HG03066 (cell line): ENCODE results near the gene NTMT1.

Source experiments
- ATAC-seq: cut with Tn5 transposase; IDR thresholded peaks from one replicate; pipeline ENCODE4 v1.9.1; 2021; ENCODE audit warnings: low read depth; ENCODE audit not compliant: unreplicated experiment

Gene NTMT1

DNA sequence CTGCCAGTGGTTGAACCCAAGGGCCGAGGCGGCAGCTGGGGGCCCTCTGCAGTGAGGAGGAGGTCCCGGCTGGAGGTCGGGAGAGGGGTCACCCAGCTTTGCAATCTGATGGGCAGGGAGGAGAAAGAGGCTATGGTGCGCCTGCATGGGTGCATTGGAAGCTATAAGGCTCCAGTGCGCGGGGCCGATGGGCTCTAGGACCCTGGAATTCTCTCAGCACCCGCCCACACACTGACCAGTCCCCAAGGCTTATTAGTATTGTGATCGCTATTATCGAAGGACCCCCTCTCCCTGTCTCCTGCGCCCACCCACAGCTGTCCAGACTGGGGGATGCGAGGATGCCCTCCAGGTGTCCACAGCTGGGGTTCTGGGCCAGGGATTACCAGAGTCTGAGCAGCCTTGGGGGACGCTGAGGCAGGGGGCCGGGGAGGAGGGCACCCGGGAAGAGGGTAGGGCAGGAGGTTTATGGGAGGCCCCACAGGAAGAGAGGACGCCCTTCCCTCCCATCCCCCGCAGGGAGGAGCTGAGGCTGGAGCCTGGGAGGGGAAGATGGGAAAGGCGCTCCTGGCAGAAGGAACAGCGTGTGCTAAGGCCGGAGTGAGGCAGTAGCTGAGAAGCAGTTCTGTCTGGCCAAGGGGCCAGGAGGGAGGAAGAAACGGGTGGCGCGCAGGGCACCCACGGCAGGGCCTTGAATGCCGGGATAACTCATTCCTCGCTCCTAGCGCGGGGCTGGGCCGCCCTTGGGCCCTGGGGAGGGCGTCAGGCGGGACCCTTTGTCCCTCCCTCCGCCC lies 29.2 kb upstream of the NTMT1 start:
- ATAC-seq = no peak

DNA sequence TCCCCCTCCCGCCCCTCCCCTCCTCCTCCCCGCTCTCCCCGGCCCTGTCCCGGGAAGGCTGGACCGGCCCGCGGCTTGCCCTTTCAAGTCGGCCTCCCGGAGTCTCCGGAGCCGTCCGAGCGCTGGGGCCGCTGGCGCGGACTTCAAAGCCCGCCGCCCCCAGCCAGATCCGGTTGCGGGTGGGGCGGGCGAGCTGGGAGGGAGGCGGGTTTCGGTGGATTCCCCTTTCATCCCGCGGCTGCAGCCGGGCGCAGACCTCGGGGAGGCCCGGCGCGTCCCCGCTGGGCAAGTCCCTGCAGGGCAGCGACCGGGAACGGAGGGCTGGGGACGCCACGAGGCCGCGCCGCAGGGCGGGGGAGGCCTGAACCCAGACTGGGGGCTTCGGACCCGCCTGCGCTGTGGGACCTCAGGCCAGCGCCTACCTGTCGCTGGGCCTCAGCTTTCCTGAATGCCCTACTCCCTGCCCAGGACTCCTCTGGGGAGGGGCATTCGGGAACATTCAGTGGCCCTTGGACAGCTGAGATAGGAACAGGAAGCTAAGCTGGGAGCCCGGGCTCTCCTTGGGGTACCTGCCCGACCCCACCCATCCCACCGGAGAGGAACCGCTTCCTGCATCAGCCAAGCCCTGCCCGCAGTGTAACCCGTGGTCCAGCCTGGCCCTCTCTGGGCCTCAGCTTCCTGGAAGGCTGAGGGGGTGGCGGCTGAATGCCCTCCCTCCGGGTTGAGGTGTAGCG lies 28.4 kb upstream of the NTMT1 start:
- ATAC-seq = no peak

DNA sequence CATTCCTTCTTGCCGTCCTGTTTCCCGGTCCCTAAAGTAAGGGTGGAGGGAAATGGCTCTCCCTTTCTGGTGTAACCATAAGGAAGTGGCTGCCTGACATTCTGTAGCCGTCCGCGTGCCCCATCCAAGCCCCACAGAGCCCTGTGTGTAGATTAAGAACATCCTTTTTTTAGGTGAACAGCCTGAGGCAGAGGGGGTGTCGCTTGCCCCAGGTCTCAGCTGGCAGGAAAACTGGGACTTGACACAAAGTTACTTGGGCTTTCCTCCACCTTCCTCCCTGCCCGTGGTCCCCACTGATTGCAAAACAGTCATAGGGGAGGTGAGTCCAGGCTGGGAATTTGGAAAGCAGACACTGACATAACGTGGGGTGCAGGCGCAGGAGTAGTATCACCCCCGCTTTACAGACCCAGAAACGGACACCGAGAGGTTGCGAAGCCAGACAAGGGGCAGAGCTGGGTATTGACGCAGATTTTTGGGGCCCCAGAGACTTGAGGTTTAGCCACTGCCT lies 27.8 kb upstream of the NTMT1 start:
- ATAC-seq = no peak

DNA sequence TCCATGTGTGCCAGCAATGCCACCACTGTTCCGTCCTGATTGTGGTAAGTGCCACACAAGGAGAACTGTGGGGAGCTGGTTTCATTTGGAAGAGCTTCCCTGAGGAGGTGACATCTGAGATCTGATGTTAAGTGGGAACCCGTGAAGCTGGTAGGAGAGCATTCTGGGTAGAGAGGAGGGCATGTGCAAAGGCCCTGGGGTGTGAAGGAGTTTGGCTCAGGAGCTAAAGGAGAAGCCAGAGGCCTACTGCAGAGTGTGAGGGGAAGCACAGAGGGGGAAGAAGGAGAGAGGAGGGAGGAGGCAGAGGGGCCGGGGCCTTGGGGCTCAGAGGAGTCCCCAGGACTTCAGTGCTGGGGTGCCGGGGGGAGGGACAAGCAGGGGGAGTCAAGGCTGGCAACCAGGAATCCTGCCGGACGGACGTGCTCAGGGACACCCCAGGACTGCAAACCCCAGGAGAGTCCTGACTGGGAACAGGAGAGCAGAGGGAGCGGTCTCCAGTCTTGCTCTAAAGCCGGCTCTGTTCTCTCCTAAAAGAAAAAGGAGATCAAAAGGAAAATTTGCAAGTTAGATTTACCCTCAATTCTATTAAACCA lies 24.8 kb upstream of the NTMT1 start:
- no peak for ATAC-seq

DNA sequence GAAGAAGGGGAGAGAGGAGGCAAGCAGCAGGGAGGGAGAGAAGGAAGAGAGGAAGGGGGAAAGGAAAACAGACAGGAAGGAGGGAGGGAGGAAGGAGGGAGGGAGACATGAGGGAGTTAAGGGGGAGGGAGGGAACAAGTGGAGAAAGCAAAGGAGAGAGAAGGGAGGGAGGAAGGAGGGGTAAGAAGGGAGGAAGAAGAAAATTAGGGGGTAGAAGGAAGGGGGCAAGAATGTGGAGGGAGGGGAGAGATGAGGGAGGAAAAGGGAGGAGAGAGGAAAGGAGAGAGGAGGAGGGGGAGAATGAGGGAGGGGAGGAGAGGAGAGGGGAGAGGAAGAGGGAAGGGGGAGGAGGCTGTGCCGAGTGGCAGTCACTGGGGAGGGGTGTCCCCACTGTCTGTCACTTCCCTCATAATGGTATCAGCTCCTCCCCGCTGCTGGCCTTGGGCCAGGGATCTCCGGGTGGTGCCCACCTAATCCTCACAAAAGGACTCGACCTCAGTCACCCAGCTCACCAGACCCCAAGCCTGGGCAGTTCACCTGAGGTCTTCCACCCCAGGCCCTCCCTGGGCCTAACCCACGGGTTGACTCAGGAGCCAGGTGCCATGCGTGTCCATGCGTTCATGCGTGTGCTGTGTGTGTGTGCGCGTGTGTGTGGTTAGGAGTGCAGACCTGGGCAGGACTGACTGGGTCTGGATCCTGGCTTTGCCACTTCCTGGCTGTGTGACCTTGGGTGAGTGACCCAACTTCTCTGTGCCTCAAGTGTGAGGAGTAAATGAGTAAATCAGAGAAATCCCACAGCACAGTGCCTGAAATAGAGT lies 23.2 kb upstream of the NTMT1 start:
- ATAC-seq = no peak

DNA sequence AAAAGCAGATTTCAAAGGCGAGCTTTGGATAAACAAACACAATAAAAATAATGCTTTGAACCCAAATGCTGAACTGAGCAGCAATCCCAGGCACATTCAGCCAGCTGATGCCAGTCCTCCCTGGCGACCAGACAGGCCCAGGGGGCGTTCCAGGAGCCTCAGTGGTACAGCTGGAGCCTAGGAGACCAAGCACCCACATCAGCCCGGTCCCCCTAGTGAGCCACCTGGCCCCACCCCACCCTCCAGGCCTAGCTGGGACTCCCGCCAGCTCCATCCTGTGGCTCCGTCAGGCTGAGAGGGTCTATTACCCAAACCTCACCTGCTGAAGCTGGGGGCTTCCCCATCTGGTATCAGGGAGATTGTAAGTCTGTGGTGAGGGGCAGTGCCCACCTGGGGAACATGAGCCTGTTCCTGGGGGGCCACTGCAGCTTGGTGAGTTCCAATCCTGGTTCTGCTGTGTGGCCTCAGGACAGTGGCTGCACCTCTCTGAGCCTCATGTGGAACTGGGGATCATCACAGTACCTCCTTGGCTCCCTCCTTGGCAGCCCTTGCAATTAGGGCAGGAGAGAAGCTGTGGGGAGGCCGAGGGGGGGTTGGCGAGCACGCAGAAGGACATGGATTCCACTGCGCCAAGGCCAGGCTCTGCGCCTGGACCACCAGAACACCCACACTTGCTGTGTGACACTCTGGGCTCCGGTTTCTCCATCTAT lies 21.8 kb upstream of the NTMT1 start:
- ATAC-seq = no peak

DNA sequence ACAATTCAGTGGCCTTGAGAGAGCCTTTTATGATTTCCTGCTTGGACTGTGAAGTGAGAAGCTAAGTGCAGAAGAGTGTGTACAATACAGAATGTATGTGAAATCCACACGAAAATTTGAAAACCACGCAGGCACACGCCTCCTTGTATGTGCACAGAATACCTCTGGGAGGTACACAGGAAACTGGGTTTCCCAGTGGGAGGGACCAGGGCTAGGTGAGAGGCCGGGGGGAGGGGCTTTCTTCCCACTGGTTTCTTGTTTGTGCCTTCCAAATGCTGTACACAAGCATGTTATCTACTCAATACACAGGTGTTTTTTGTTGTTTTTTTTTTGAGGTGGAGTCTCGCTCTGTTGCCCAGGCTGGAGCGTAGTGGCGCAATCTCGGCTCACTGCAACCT lies 21.2 kb upstream of the NTMT1 start:
- no peak for ATAC-seq

DNA sequence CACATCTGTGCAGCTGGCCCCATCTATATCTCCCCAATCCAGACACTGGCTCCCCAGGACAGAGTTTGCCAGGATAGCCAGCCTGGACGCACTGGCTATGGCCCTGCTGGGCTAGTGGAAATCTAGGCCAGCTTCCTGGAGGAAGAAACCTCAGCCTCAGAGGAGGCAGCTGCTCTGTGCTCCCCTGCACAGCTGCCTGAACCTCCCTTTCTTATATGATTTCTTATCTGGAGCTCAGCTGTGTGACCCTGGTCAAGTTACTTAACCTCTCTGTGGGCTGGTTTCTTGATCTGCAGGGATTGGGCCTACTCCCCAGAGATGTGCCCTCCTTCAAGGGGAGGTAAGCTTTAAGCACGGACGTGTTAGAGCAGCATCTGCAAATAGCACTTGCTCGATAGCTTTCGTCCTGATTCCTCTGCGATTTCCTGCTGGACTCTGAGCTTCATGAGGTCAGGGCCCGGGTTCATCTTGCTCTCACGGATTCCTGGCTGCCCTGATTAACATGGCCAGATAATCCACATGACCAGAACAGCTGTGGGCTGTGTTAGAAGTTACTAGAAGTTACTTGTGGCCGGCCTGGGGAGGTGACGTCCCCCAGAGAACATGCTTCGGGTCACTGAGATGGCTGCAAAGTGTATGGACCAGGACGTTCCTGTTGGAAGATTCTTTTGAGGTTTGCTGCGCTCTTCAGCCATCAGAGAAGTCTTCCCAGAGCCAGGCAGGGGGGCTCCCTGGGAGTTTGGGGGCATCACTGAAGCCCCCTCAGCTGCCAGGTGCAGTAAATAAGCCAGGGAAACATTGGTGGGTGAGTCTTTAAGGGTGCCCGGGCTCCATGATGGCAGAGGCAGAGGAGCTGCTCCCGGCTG lies 19.6 kb upstream of the NTMT1 start:
- no peak for ATAC-seq

DNA sequence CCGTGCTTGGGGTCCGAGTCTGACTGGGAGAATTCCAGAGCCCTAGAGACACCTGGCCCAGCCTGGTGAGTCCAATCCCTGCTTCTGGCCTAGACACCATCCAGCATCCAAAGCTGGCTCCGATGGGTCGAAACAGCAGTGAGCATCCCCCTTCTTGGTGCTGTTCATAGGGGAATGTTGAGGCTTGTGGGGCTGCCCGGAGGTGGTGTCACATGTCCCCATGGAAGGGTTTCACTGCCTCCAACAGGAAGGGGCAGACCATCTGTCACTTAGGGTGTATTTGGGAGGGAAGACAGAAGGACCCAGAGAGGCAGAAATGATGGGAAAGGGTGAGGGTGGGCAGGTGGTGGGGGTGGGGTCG lies 19.0 kb upstream of the NTMT1 start:
- no peak for ATAC-seq

DNA sequence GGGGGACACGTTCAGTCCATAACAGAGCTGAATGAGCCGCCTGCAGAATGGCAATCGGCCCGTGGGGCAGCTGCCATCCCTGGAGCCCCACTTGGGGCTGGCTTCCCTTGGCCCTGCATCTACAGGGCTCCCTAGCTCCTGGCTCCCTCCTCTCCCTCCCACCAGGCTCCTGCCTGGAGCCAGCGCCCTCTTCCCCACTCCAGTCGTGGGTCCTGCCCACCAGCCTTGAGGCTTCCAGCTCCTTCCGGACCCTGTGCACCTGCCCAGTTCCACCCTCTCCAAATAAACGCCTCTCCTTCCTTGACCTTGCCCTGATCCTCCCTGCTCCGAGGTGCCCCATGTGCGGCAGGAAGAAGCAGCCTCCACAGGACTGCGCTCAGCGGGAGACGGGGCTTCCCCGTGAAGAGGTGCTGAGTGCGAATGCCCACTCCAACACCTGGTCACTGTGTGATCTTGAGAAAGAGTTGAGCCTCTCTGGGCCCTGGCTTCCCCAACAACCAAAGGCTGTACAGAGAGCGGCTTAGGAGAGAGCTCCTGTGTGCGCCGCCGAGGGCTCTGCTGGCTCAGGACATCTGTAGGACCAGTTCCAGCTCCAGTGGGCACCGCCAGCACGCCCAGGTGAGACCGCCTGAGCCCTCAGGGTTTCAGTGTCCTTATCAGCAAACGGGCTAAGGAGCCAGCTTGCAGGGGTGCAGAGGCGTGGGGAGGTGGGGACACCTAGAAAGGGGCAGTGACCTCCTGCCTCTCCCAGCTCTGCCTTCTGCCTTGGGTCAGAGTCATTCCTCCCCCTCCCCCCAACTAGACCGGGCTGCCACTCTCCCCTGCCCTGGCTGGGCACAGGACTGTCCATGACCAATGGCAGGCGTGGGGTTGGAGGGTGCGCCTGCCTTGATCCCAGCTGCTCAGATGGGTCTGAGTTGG lies 17.1 kb upstream of the NTMT1 start:
- no peak for ATAC-seq

DNA sequence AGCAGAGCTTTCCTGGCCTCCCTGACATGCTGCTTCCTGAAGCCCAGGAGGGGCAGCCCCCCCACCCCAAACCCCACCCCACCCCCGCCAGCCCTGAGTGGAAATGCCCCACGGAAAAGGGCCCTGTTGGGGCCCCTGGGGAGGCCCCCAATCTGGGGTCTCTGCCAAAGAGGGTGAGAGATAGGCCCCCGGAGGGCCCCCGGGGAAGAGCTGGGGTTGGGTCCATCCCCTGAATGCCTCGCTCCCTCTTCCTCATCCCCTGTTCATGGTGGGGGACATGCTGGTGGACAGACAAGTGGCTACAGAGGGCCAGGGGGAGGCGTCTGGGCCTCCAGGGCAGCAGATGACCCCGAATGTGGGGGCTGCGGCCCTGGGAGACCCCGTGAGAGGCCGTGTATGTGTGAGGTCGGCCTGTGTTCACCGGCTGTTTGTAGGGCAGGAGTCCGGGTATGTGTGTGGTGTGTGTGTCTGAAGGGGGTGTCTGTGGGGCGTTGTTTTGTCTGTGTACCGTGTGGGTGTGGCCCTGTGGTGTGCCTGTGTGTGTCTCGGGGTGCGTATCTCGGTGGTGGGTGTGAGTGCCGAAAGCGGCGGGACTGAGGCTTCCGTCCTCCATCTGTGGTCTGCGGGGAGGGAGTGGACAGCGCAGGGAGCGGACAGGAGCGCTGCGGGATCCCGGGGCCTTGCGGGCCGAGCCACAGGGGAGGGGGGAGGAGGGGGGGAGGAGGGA lies 16.3 kb upstream of the NTMT1 start:
- no peak for ATAC-seq

DNA sequence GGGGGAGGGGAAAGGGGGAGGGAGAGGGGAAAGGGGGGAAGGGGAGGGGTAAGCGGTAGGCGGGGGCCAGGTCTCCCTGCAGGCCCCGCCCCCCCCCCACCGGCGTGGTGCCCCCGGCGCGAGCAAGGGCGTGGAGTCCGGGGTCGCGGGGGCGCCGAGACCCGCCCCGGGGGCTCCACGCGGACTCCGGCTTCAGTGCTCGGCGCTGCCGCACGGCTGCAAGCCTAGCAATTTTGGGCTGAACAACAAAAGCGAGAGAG lies 15.8 kb upstream of the NTMT1 start:
- ATAC-seq = no peak

DNA sequence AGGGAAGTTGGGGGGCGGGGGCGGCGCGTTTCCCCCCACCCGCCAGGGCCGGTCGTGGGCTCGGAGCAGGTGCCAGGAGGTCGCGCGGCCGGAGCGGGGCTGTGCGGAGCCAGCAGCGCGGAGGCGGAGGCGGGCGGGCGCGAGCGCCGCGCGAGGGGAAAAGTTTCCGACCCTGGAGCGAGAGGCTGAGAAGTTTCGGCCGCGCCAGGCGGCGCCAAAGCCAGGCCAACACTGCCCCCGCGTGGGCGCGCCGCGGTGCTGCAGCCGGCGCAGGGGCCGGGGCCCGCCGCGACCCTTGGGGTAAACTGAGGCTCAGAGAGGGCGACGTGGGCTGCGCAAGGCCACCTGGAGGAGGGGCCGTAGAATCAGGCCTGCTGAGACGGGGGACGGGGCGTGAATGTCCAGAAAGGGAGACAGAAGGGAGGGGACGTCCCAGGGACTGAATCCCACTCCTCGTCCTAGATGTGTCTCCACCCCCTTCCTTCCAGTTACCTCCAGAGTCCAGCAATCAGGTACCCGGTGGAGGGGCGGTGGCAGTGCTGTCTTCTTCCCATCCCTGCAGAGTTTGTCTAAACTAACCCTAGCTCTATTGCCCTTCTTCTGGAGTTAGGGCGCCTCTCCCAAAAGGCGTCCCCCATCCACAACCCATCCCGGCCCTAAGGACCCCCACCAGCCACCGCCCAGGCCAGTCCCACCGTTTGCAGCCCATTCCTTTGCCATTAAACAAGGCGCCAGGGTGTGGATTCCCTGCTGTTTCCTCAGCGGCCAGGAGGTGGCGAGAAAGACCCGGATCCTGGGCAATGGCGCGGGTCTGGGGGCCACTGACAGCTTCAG lies 15.3 kb upstream of the NTMT1 start:
- ATAC-seq = peak; percentile 54

DNA sequence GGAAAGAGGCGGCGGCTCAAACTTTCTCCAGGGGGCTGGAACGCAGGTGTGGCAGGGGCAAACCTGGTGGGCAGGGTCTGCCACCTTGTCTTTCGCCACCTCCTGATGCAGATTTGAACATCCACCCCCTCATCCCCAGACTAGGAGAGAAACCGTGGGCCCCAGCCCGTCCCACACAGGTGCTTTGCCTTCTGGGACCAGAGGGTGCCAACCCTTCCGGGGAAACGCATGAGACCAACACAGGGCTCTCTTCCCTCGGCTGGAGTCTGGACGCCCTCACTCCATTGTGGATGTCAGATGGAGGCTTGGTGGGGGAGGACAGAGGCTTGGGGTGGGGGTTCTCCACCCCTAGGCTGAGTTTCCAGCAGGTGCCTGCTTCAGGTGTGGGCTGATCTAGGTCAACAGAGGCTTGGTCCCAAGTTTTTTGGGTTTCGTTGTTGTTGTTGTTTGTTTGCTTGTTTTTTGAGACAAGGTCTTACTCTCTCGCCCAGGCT lies 14.6 kb upstream of the NTMT1 start:
- no peak for ATAC-seq

DNA sequence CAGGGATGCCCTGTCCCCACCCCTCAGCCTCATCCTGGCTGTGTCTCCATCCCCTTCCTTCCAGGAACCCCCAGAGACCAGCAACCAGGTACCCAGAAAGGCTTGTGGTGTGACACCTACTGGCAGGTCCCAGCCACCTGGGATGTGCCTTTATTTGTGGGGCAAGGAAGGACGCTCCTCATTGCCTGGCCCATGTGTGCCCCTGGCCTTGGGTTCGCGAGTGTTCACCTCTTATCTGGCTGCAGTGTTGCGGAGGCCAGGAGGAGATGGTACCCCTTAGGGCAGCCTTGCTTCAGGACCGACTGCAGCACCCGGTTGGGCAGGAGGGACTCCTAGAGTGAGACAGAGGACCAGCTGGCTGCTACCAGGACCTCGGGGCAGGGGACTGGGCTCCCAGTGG lies 13.8 kb upstream of the NTMT1 start:
- ATAC-seq = no peak

DNA sequence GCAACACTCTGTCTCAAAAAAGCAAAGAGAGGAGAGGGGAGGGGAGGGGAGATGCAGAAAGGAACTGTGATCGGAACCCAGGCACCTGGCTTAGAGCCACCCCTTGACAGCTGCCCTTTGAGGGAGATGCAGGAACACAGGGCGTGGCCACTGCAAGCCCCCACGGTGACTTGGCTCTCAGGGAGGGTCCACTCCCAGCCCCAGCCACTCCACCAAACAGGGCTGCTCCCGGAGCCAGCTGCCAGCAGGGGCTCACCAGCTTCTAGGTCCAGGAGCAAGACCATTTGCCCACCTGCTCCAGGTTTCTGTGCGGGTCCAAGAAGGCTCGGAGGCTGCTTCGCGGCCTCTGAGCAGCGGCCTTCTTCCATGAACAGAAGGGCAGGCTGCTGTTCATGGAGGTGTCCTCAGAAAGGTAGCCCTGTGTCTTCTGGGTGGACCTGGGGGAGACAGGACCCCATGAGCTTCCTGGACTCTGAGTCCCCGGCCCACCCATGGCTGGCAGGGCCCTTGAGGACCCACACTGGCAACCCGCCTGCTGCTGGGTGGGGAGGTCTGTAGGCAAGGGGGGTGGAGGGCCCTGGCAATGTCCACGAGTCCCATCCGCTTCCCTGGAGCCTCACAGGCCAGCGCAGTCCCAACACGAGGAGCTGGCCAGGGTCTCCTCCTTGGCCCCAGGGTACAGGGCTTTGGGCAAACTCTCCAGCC lies 13.0 kb upstream of the NTMT1 start:
- no peak for ATAC-seq
